Measurements from ENCODE around the gene NEDD1. TPM values are rescaled to one million over a fixed set of nuclear protein-coding genes. Genes with fewer than 3 reads are reported as not detected.

Gene NEDD1
- total RNA-seq, 4 donors from 2014 or later = 8.8 to 20.8 (median 14.7) TPM

DNA sequence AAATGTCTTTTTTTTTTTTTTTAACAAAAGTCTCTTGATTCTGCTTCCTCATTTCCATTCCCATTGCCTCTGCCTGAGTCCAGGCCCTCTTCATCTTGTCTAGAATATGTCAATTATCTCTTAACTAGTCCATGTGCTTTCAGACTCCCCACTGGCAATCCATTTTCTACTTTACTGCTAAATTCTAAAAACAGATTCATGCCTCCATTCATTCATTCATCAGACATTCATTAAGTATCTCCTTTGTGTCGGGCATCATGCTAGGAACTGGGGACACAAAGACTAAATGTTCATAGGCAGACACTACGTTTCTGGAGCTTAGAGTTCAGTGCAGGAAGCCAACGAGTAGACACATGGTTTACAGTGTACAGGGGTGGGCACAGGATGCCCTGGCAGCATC lies 9.6 kb upstream of the NEDD1 start:
- ATAC-seq (ENCODE audit: low FRiP score) = no peak
- no peak for DNase-seq (ENCODE audit: low spot score)
- TF ChIP-seq, protein P1, sequence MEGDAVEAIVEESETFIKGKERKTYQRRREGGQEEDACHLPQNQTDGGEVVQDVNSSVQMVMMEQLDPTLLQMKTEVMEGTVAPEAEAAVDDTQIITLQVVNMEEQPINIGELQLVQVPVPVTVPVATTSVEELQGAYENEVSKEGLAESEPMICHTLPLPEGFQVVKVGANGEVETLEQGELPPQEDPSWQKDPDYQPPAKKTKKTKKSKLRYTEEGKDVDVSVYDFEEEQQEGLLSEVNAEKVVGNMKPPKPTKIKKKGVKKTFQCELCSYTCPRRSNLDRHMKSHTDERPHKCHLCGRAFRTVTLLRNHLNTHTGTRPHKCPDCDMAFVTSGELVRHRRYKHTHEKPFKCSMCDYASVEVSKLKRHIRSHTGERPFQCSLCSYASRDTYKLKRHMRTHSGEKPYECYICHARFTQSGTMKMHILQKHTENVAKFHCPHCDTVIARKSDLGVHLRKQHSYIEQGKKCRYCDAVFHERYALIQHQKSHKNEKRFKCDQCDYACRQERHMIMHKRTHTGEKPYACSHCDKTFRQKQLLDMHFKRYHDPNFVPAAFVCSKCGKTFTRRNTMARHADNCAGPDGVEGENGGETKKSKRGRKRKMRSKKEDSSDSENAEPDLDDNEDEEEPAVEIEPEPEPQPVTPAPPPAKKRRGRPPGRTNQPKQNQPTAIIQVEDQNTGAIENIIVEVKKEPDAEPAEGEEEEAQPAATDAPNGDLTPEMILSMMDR (IDR thresholded peaks at IDR 0.05) = no peak

DNA sequence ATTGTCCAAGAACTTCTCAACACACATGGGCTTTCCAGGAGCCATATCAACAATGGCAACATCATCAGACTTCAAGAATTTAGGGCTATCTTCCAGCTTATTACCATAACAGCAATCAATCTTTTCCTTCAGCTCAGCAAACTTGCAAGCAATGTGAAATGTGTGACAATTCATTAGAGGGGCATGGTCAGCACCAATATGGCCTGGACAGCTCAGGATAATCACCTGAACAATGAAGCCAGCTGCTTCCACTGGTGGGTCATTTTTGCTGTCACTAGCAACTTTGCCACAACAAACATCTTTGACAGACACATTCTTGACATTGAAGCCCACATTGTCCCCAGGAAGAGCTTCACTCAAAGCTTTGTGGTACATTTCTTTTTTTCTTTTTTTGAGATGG lies 5.9 kb upstream of the NEDD1 start:
- ATAC-seq (ENCODE audit: low FRiP score) (no peak), DNase-seq (ENCODE audit: low spot score) (no peak)
- TF ChIP-seq, protein P1 (IDR thresholded peaks at IDR 0.05) = no peak

DNA sequence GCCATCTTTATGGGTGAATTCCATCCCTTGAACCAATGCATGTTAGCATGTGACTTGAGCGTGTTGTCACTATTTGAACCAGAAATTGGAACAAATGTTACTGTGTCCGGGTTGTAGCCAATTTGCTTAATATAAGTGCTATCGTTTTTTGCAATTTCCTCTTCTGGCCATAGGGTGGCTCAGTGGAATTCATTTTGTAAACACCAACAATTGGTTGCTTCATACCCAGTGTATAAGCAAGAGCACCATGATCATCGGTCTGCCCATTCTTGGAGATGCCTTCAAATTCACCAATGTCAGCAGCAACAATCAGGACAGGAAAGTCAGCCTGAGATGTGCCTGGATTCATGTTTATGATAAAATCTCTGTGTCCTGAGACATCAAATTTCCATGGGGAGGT lies 5.0 kb upstream of the NEDD1 start:
- no peak for ATAC-seq (ENCODE audit: low FRiP score)
- no peak for DNase-seq (ENCODE audit: low spot score)
- TF ChIP-seq, protein P1 (IDR thresholded peaks at IDR 0.05) = no peak

DNA sequence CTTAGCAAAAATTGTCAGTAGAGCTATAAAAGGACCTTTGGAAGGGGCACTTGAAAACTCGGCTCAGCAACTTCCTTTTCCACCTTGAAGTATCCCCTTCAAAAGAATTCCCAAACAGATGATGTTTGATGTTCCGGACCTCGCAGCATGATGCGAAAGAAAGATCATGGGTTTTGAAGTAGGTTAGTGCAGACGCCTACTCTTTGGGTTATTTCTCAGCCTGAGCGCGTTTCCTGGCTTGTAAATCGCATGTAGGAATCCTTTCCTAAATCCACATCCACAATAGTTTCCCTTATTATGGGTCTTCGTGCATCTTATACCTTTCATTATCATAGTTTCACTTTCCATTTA lies 584 bp upstream of the NEDD1 start:
- ATAC-seq (ENCODE audit: low FRiP score) = no peak
- DNase-seq (ENCODE audit: low spot score) = no peak
- TF ChIP-seq, protein P1 (IDR thresholded peaks at IDR 0.05) = no peak

DNA sequence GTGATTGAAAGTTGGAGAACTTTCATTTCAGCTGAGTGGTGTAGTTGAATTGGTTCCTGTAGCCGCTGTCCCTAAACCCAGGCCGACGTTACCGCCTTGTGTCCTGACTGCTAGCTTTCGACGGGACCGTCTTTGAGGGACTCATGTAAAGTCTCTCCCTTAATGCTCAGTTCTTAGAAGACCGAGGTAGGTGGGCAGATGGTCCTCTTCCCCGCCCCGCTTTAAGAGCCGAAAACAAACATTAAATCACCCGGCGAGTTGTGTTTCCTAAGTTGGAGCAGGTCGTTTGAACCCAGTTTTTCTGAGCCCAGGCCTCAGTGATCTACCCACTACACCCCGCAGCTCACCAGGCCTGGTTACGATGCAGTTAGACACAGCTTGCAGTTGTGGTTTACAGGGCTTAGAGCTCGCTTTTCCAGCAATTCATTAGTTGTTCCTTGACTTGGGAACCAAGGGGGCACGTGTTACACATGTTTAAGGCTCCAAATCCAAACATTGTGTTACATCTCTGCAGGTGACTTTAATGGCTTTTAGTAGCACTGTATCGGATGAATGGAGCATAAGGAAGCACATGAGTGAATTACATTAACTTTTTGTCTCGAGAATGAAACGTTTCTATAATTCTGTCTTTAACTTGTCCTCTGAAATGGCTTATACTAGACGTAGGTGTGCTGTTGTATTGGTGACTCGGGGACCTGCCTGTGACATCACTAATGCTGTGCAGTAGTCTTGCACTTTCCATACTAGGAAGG lies 790 bp downstream of the NEDD1 start:
- TF ChIP-seq, protein P1 (IDR thresholded peaks at IDR 0.05) = no peak
- DNase-seq (ENCODE audit: low spot score) (no peak), ATAC-seq (ENCODE audit: low FRiP score) (peak; percentile 8)

DNA sequence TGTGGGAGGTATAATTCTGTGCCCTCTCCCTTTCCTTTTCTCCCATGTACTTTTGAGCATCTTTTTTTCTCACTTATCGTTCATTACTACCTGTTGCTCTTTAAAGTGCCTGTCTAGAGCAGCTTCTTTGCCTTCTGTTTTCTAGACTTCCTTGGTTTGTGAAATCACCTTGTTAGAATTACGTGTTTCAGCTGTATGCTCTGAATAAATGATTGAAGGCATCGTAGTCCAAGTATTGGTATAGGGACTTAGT lies 1.3 kb downstream of the NEDD1 start:
- no peak for DNase-seq (ENCODE audit: low spot score)
- ATAC-seq (ENCODE audit: low FRiP score) = no peak
- TF ChIP-seq, protein P1 (IDR thresholded peaks at IDR 0.05) = no peak

DNA sequence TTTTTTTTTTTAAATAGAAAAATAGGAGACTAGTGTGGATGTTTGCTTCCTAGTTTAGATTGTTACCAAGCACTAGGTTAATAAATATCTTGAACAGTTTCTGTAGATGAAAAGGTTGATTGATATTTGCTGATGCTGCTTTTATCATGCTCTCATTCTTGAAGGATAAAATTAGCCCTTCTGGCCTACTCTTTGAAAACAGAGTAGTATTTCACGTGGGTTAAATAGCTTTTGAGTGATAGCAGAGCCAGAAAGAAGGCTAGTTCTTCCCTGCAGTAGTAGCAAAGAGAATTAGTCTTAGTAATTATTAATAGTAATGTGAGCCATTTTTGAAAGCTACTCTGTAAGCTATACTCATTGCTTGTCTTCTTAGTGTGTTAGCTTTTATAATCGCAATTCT lies 5.2 kb downstream of the NEDD1 start:
- DNase-seq (ENCODE audit: low spot score) = no peak
- no peak for ATAC-seq (ENCODE audit: low FRiP score)
- TF ChIP-seq, protein P1 (IDR thresholded peaks at IDR 0.05) = no peak
